ENCODE data around the gene ZNF609. TPM values are rescaled to one million over a fixed set of nuclear protein-coding genes. Genes with fewer than 3 reads are reported as not detected.

The ZNF609 gene, protein sequence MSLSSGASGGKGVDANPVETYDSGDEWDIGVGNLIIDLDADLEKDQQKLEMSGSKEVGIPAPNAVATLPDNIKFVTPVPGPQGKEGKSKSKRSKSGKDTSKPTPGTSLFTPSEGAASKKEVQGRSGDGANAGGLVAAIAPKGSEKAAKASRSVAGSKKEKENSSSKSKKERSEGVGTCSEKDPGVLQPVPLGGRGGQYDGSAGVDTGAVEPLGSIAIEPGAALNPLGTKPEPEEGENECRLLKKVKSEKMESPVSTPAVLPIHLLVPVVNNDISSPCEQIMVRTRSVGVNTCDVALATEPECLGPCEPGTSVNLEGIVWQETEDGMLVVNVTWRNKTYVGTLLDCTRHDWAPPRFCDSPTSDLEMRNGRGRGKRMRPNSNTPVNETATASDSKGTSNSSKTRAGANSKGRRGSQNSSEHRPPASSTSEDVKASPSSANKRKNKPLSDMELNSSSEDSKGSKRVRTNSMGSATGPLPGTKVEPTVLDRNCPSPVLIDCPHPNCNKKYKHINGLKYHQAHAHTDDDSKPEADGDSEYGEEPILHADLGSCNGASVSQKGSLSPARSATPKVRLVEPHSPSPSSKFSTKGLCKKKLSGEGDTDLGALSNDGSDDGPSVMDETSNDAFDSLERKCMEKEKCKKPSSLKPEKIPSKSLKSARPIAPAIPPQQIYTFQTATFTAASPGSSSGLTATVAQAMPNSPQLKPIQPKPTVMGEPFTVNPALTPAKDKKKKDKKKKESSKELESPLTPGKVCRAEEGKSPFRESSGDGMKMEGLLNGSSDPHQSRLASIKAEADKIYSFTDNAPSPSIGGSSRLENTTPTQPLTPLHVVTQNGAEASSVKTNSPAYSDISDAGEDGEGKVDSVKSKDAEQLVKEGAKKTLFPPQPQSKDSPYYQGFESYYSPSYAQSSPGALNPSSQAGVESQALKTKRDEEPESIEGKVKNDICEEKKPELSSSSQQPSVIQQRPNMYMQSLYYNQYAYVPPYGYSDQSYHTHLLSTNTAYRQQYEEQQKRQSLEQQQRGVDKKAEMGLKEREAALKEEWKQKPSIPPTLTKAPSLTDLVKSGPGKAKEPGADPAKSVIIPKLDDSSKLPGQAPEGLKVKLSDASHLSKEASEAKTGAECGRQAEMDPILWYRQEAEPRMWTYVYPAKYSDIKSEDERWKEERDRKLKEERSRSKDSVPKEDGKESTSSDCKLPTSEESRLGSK (N-terminal part only)
- total RNA-seq (2022; extraction: Qiagen RNA extraction), result 16.0 to 24.5 TPM (median 22.5 TPM) in 5 replicates

DNA sequence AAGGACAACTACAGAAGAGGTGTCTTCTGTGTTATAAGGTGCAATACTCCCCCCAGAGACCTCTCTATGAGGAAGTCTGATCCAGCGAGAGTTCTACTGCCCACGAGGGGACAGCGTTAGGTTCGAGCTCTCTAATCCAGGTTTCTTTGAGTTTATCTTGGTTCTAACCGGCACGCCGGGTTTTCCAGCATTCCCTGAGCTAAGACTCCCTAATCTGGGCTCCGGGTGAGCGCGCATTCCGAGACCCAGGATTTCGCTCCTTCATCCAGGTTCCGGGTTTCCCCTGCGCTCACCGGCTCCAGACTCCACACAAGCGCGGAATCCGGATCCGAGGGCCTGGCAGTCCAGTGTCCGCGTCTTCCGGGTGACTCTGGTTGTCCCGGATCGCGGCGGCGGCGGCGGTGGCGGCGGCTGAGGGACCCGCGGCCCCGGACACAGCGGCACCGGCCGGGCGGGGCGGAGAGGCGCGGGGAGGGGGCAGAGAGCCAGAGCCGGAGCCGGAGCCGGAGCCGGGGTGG lies at the start of gene ZNF609:
Gene ZNF609 (plus strand): TSS at position 373 of the 518 bp plus-strand sequence. CDS start 38,842 bp downstream, outside the sequence.

Other genes with a start within 250 kb of the ZNF609 start
- gene CSNK1G1, start 104.4 kb upstream of the ZNF609 start, total RNA-seq (2022; extraction: Qiagen RNA extraction), result 14.4 to 17.7 TPM (median 15.1 TPM) in 5 replicates
- 155 to 286 TPM (median 160 TPM) in 5 replicates for gene PCLAF, start 79.1 kb upstream of the ZNF609 start, total RNA-seq (2022; extraction: Qiagen RNA extraction)
- 22.4 to 32.1 TPM (median 25.6 TPM) in 5 replicates for gene TRIP4, start 72.7 kb upstream of the ZNF609 start, total RNA-seq (2022; extraction: Qiagen RNA extraction)